Measurements from ENCODE around the gene APBA2. TPM values are rescaled to one million over a fixed set of nuclear protein-coding genes. Genes with fewer than 3 reads are reported as not detected.

Gene APBA2
- total RNA-seq, 2 experiments from 2014 or later: 12.8 to 17.5 TPM

- intact Hi-C loops (cut with DNase I, micrococcal nuclease): loop anchor here in 1 of 2 experiments (10.0 kb wide), 1 partner anchor 63 kb away; no protein-coding TSS in a partner anchor
- Mint-ChIP-seq H3K9me3 (ENCODE audit: low read depth) (no peaks in the 10 kb centered on the region), H3K27ac (no peak overlapping the region), H3K4me3 (no peak overlapping the region), H3K4me1 (no peaks in the 10 kb centered on the region), H3K27me3 (no peaks in the 10 kb centered on the region), H3K36me3 (ENCODE audit: low read depth) (no peaks in the 10 kb centered on the region)
- no peak for DNase-seq
- ChIA-PET CTCF (interaction anchor here (2.7 kb wide), 1 partner anchor 19 kb away, joined by 13 read pairs; no protein-coding TSS in a partner anchor), POLR2A (no interaction called here)
- ATAC-seq: no peak
Observed at GRCh38 chr15:29121907-29122306, 236.1 kb downstream of the APBA2 start.

GRCh38 chr15:29122506-29122905 is 236.7 kb downstream of the APBA2 start:
- no peaks in the 10 kb centered on the region for H3K36me3 Mint-ChIP-seq (ENCODE audit: low read depth)
- H3K27me3 Mint-ChIP-seq: no peaks in the 10 kb centered on the region
- H3K4me3 Mint-ChIP-seq: no peak overlapping the region
- H3K27ac Mint-ChIP-seq: no peak overlapping the region
- CTCF ChIA-PET: interaction anchor here (2.7 kb wide), 1 partner anchor 20 kb away, joined by 13 read pairs; no protein-coding TSS in a partner anchor
- ATAC-seq (no peak), DNase-seq (no peak)
- POLR2A ChIA-PET: no interaction called here
- H3K9me3 Mint-ChIP-seq (ENCODE audit: low read depth): no peaks in the 10 kb centered on the region
- intact Hi-C loops (cut with DNase I, micrococcal nuclease): loop anchor here in 1 of 2 experiments (10.0 kb wide), 1 partner anchor 62 kb away; no protein-coding TSS in a partner anchor
- no peaks in the 10 kb centered on the region for H3K4me1 Mint-ChIP-seq

GRCh38 chr15:29123171-29123570 is 237.4 kb downstream of the APBA2 start:
- intact Hi-C loops (cut with DNase I, micrococcal nuclease): loop anchor here in 1 of 2 experiments (10.0 kb wide), 1 partner anchor 62 kb away; no protein-coding TSS in a partner anchor
- Mint-ChIP-seq H3K27me3 (no peaks in the 10 kb centered on the region), H3K9me3 (ENCODE audit: low read depth) (no peaks in the 10 kb centered on the region), H3K4me3 (no peak overlapping the region), H3K36me3 (ENCODE audit: low read depth) (no peaks in the 10 kb centered on the region), H3K4me1 (no peaks in the 10 kb centered on the region), H3K27ac (no peak overlapping the region)
- DNase-seq (no peak), ATAC-seq (no peak)
- ChIA-PET CTCF (no interaction called here), POLR2A (no interaction called here)

GRCh38 chr15:29123991-29124390 is 238.2 kb downstream of the APBA2 start:
- DNase-seq (no peak), ATAC-seq (no peak)
- intact Hi-C loops (cut with DNase I, micrococcal nuclease): loop anchor here in 1 of 2 experiments (10.0 kb wide), 1 partner anchor 61 kb away; no protein-coding TSS in a partner anchor
- Mint-ChIP-seq H3K27me3 (no peaks in the 10 kb centered on the region), H3K4me3 (no peak overlapping the region), H3K36me3 (ENCODE audit: low read depth) (no peaks in the 10 kb centered on the region), H3K9me3 (ENCODE audit: low read depth) (no peaks in the 10 kb centered on the region), H3K4me1 (no peaks in the 10 kb centered on the region), H3K27ac (no peak overlapping the region)
- CTCF ChIA-PET: no interaction called here
- POLR2A ChIA-PET: no interaction called here

- ChIA-PET CTCF (interaction anchor here (1.3 to 1.5 kb wide), 2 partner anchors 15 to 21 kb away, joined by 4 to 5 read pairs; no protein-coding TSS in a partner anchor), POLR2A (no interaction called here)
- Mint-ChIP-seq H3K4me3 (no peak overlapping the region), H3K36me3 (ENCODE audit: low read depth) (no peaks in the 10 kb centered on the region), H3K27ac (no peak overlapping the region), H3K9me3 (ENCODE audit: low read depth) (no peaks in the 10 kb centered on the region), H3K27me3 (no peaks in the 10 kb centered on the region), H3K4me1 (no peaks in the 10 kb centered on the region)
- ATAC-seq (no peak), DNase-seq (no peak)
- intact Hi-C loops (cut with DNase I, micrococcal nuclease): loop anchor here in 1 of 2 experiments (10.0 kb wide), 1 partner anchor 60 kb away; no protein-coding TSS in a partner anchor
Observed at GRCh38 chr15:29124581-29125381, 239.0 kb downstream of the APBA2 start.

GRCh38 chr15:29125382-29126207 is 239.8 kb downstream of the APBA2 start:
- no peaks in the 10 kb centered on the region for H3K4me1 Mint-ChIP-seq
- intact Hi-C loops (cut with DNase I, micrococcal nuclease): loop anchor here in 1 of 2 experiments (10.0 kb wide), 1 partner anchor 59 kb away; no protein-coding TSS in a partner anchor
- no peak overlapping the region for H3K4me3 Mint-ChIP-seq
- no peak for ATAC-seq
- ChIA-PET POLR2A (no interaction called here), CTCF (interaction anchor here (1.3 to 1.5 kb wide), 2 partner anchors 14 to 21 kb away, joined by 4 to 5 read pairs; no protein-coding TSS in a partner anchor)
- DNase-seq: no peak
- no peaks in the 10 kb centered on the region for H3K36me3 Mint-ChIP-seq (ENCODE audit: low read depth)
- H3K27ac Mint-ChIP-seq: no peak overlapping the region
- no peaks in the 10 kb centered on the region for H3K9me3 Mint-ChIP-seq (ENCODE audit: low read depth)
- H3K27me3 Mint-ChIP-seq: no peaks in the 10 kb centered on the region

GRCh38 chr15:29126208-29126536 is 240.4 kb downstream of the APBA2 start:
- no peaks in the 10 kb centered on the region for H3K4me1 Mint-ChIP-seq
- intact Hi-C loops (cut with DNase I, micrococcal nuclease): loop anchor here in 1 of 2 experiments (10.0 kb wide), 1 partner anchor 59 kb away; no protein-coding TSS in a partner anchor
- no peaks in the 10 kb centered on the region for H3K27me3 Mint-ChIP-seq
- ChIA-PET CTCF (interaction anchor here (1.5 kb wide), 1 partner anchor 14 kb away, joined by 4 read pairs; no protein-coding TSS in a partner anchor), POLR2A (no interaction called here)
- no peaks in the 10 kb centered on the region for H3K9me3 Mint-ChIP-seq (ENCODE audit: low read depth)
- no peak overlapping the region for H3K27ac Mint-ChIP-seq
- no peak for ATAC-seq
- DNase-seq: no peak
- H3K36me3 Mint-ChIP-seq (ENCODE audit: low read depth): no peaks in the 10 kb centered on the region
- H3K4me3 Mint-ChIP-seq: no peak overlapping the region

GRCh38 chr15:29126821-29127461 is 241.2 kb downstream of the APBA2 start:
- ATAC-seq (no peak), DNase-seq (no peak)
- no peak overlapping the region for H3K27ac Mint-ChIP-seq
- no peaks in the 10 kb centered on the region for H3K36me3 Mint-ChIP-seq (ENCODE audit: low read depth)
- intact Hi-C loops (cut with DNase I, micrococcal nuclease): loop anchor here in 1 of 2 experiments (10.0 kb wide), 1 partner anchor 58 kb away; no protein-coding TSS in a partner anchor
- H3K4me1 Mint-ChIP-seq: peaks cover 2% of the 10 kb centered on the region
- ChIA-PET CTCF (no interaction called here), POLR2A (no interaction called here)
- H3K9me3 Mint-ChIP-seq (ENCODE audit: low read depth): no peaks in the 10 kb centered on the region
- no peak overlapping the region for H3K4me3 Mint-ChIP-seq
- H3K27me3 Mint-ChIP-seq: peaks cover 2% of the 10 kb centered on the region

GRCh38 chr15:29127506-29128430 is 242.0 kb downstream of the APBA2 start:
- no peaks in the 10 kb centered on the region for H3K36me3 Mint-ChIP-seq (ENCODE audit: low read depth)
- no peak for ATAC-seq
- H3K4me3 Mint-ChIP-seq: no peak overlapping the region
- H3K9me3 Mint-ChIP-seq (ENCODE audit: low read depth): no peaks in the 10 kb centered on the region
- CTCF ChIA-PET: interaction anchor here (0.6 kb wide), 1 partner anchor 58 kb away, joined by 3 read pairs; no protein-coding TSS in a partner anchor
- POLR2A ChIA-PET: no interaction called here
- no peak for DNase-seq
- H3K27me3 Mint-ChIP-seq: peaks cover 2% of the 10 kb centered on the region
- peaks cover 2% of the 10 kb centered on the region for H3K4me1 Mint-ChIP-seq
- H3K27ac Mint-ChIP-seq: no peak overlapping the region
- intact Hi-C loops (cut with DNase I, micrococcal nuclease): loop anchor here in 1 of 2 experiments (10.0 kb wide), 1 partner anchor 57 kb away; no protein-coding TSS in a partner anchor

GRCh38 chr15:29128671-29129070 is 242.9 kb downstream of the APBA2 start:
- POLR2A ChIA-PET: no interaction called here
- no peak overlapping the region for H3K4me3 Mint-ChIP-seq
- no peak for ATAC-seq
- CTCF ChIA-PET: interaction anchor here (0.6 kb wide), 1 partner anchor 25 kb away, joined by 3 read pairs; no protein-coding TSS in a partner anchor
- H3K27ac Mint-ChIP-seq: no peak overlapping the region
- no peaks in the 10 kb centered on the region for H3K9me3 Mint-ChIP-seq (ENCODE audit: low read depth)
- H3K4me1 Mint-ChIP-seq: peaks cover 2% of the 10 kb centered on the region
- intact Hi-C loops (cut with DNase I, micrococcal nuclease): loop anchor here in 1 of 2 experiments (10.0 kb wide), 1 partner anchor 56 kb away; no protein-coding TSS in a partner anchor
- no peak for DNase-seq
- no peaks in the 10 kb centered on the region for H3K36me3 Mint-ChIP-seq (ENCODE audit: low read depth)
- peaks cover 2% of the 10 kb centered on the region for H3K27me3 Mint-ChIP-seq
